Measurements from ENCODE around the gene RALA.

GRCh38 chr7:39691821-39692220 lies 68.4 kb downstream of the RALA start:
- TF ChIP-seq CTCF (IDR thresholded peaks at IDR 0.05) (no peak), POLR2A (IDR thresholded peaks at IDR 0.05) (no peak)
